Measurements from ENCODE around the gene TRMT10A. TPM values are rescaled to one million over a fixed set of nuclear protein-coding genes. Genes with fewer than 3 reads are reported as not detected.

TRMT10A gene
- total and polyA plus RNA-seq, 2 experiments from 2014 or later = 4.7 to 5.3 TPM

DNA sequence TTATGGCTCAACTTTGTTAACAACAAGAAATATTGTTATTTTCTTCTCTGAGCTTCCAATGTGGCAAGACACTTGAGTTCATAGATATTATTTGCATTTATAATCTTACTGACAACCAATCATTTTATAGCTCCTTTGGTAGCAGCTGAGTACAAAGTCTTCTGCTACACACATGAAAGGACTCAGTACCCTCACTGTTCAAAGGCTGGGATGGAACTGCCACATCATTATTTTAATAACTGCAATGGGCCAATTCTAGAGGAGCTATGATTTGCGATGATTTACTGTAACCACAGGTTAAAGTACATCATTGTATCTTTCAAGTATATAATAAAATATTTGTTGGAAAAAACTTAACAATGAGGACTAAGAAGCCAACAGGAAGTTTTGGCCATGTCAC, 21.7 kb upstream of the TRMT10A start:
- no peaks in the 10 kb centered on the region for H3K79me2 ChIP-seq (replicated peaks; ENCODE audit: insufficient read depth)
- H3K27ac ChIP-seq (ENCODE audit: low read depth) = no peak overlapping the region
- no peaks in the 10 kb centered on the region for H3K4me1 ChIP-seq (ENCODE audit: insufficient read depth)
- H3K9me2 ChIP-seq (ENCODE audit: insufficient read depth) = no peaks in the 10 kb centered on the region
- Mint-ChIP-seq H3K36me3 (ENCODE audit: low read depth) (no peaks in the 10 kb centered on the region), H3K4me1 (peaks cover 5% of the 10 kb centered on the region), H3K27ac (no peak overlapping the region), H3K4me3 (no peak overlapping the region), H3K9me3 (no peaks in the 10 kb centered on the region), H3K27me3 (ENCODE audit: insufficient read depth, low read depth, poor library complexity) (no peaks in the 10 kb centered on the region)
- no peak for DNase-seq (ENCODE audit: low spot score)
- H3F3A ChIP-seq (replicated peaks; ENCODE audit: low read depth) = no peaks in the 10 kb centered on the region
- H3K27me3 ChIP-seq (ENCODE audit: insufficient read depth) = no peaks in the 10 kb centered on the region
- no peak for ATAC-seq
- H3K36me3 ChIP-seq (ENCODE audit: insufficient read depth) = no peaks in the 10 kb centered on the region
- TF ChIP-seq REST (IDR thresholded peaks at IDR 0.05; ENCODE audit: unreplicated experiment) (no peak), CREB1 (CRISPR knock-in tag; IDR thresholded peaks at IDR 0.05; ENCODE audit: low read depth) (no peak), ETS1 (IDR thresholded peaks at IDR 0.05) (no peak), ZNF331 (CRISPR knock-in tag; IDR thresholded peaks at IDR 0.05; ENCODE audit: low read depth) (no peak), STAT1 (IDR thresholded peaks at IDR 0.05; ENCODE audit: unreplicated experiment) (no peak), JUNB (IDR thresholded peaks at IDR 0.05; ENCODE audit: unreplicated experiment) (no peak), NANOG (IDR thresholded peaks at IDR 0.05; ENCODE audit: borderline replicate concordance) (no peak), ZNF462 (CRISPR knock-in tag; IDR thresholded peaks at IDR 0.05) (no peak), ZNF114 (CRISPR knock-in tag; IDR thresholded peaks at IDR 0.05) (no peak), EZH2phosphoT487 (IDR thresholded peaks at IDR 0.05; ENCODE audit: unreplicated experiment) (no peak)
- no peak overlapping the region for H3K4me3 ChIP-seq
- no peak overlapping the region for H2AFZ ChIP-seq
- no peak overlapping the region for H3K4me2 ChIP-seq
- H4K20me1 ChIP-seq (replicated peaks; ENCODE audit: insufficient read depth) = no peaks in the 10 kb centered on the region

Data from GM23338 (cell line).